Mononuclear cell (primary cell): ENCODE measurements around the gene RRP12. TPM values are rescaled to one million over a fixed set of nuclear protein-coding genes. Genes with fewer than 3 reads are reported as not detected.
"Not testable (repeated sequence)": the region's sequence is repeated elsewhere in the genome, so short reads cannot be mapped to it uniquely, and the experiment has no call there.

Experiments
- H3K27me3 ChIP-seq: 2 replicates; pipeline ENCODE4 v1.6.0; 2011; ENCODE audit warnings: low read length, control low read depth; ENCODE audit not compliant: insufficient read depth
- H3K4me1 ChIP-seq: 2 replicates; pipeline ENCODE4 v1.5.1; 2011; ENCODE audit warnings: mild to moderate bottlenecking, low read length, control low read depth; ENCODE audit not compliant: insufficient read depth
- H3K4me3 ChIP-seq: 2 replicates; pipeline ENCODE4 v1.5.1; 2011; ENCODE audit warnings: mild to moderate bottlenecking, low read length, moderate library complexity
- H3K9me3 ChIP-seq: 2 replicates; pipeline ENCODE4 v1.5.1; 2011; ENCODE audit warnings: low read depth, mild to moderate bottlenecking, control low read depth, low read length
- total RNA-seq: library from RNA; depleted of rRNA; stranded (reverse); fragments of >200 nt; gene quantifications from one replicate; pipeline ENCODE4 v1.2.3, GENCODE V29; 2012

Gene RRP12
- total RNA-seq, 1 donor = 37.8 TPM

- not testable (repeated sequence) for H3K4me3 ChIP-seq, H3K27me3 ChIP-seq, H3K9me3 ChIP-seq
- H3K4me1 ChIP-seq = peaks cover 89% of the 10 kb centered on the region
These were observed 22.6 kb upstream of the RRP12 start for GRCh38 chr10:97423757-97424098.

GRCh38 chr10:97416565-97416964 lies 15.4 kb upstream of the RRP12 start:
- H3K4me1 ChIP-seq = peaks cover 73% of the 10 kb centered on the region

GRCh38 chr10:97412891-97413304 lies 11.8 kb upstream of the RRP12 start:
- Histone ChIP-seq H3K9me3 (no peaks in the 10 kb centered on the region), H3K4me3 (no peak overlapping the region), H3K27me3 (no peaks in the 10 kb centered on the region), H3K4me1 (peaks cover 66% of the 10 kb centered on the region)

More at GRCh38 chr10:97416565-97416964, 15.4 kb upstream of the RRP12 start:
- Histone ChIP-seq H3K9me3 (no peaks in the 10 kb centered on the region), H3K4me3 (no peak overlapping the region), H3K27me3 (no peaks in the 10 kb centered on the region)

GRCh38 chr10:97411406-97411805 lies 10.3 kb upstream of the RRP12 start:
- H3K27me3 ChIP-seq = no peaks in the 10 kb centered on the region
- no peak overlapping the region for H3K4me3 ChIP-seq
- H3K4me1 ChIP-seq = peaks cover 76% of the 10 kb centered on the region
- no peaks in the 10 kb centered on the region for H3K9me3 ChIP-seq

GRCh38 chr10:97408496-97408992 lies 7.4 kb upstream of the RRP12 start:
- Histone ChIP-seq H3K9me3 (no peaks in the 10 kb centered on the region), H3K27me3 (no peaks in the 10 kb centered on the region), H3K4me3 (no peak overlapping the region), H3K4me1 (peaks cover 80% of the 10 kb centered on the region)

- Histone ChIP-seq H3K9me3 (no peaks in the 10 kb centered on the region), H3K4me3 (no peak overlapping the region), H3K4me1 (peaks cover 77% of the 10 kb centered on the region), H3K27me3 (no peaks in the 10 kb centered on the region)
These were observed 6.8 kb upstream of the RRP12 start for GRCh38 chr10:97407952-97408248.

- Histone ChIP-seq H3K4me3 (no peak overlapping the region), H3K27me3 (no peaks in the 10 kb centered on the region), H3K4me1 (peaks cover 76% of the 10 kb centered on the region), H3K9me3 (no peaks in the 10 kb centered on the region)
These were observed 6.2 kb upstream of the RRP12 start for GRCh38 chr10:97407211-97407951.

GRCh38 chr10:97406483-97406882 lies 5.3 kb upstream of the RRP12 start:
- peaks cover 76% of the 10 kb centered on the region for H3K4me1 ChIP-seq
- H3K27me3 ChIP-seq, H3K4me3 ChIP-seq, H3K9me3 ChIP-seq: not testable (repeated sequence)

- peaks cover 76% of the 10 kb centered on the region for H3K4me1 ChIP-seq
These were observed 4.9 kb upstream of the RRP12 start for GRCh38 chr10:97406064-97406463.

GRCh38 chr10:97404044-97404443 lies 2.9 kb upstream of the RRP12 start:
- no peaks in the 10 kb centered on the region for H3K9me3 ChIP-seq
- H3K27me3 ChIP-seq = no peaks in the 10 kb centered on the region
- H3K4me1 ChIP-seq = peaks cover 82% of the 10 kb centered on the region
- no peak overlapping the region for H3K4me3 ChIP-seq

More at GRCh38 chr10:97406064-97406463, 4.9 kb upstream of the RRP12 start:
- Histone ChIP-seq H3K9me3 (no peaks in the 10 kb centered on the region), H3K4me3 (no peak overlapping the region), H3K27me3 (no peaks in the 10 kb centered on the region)

GRCh38 chr10:97401455-97401919 lies 347 bp upstream of the RRP12 start:
- Histone ChIP-seq H3K4me1 (peaks cover 56% of the 10 kb centered on the region), H3K4me3 (peak overlapping the region; percentile 65), H3K27me3 (no peaks in the 10 kb centered on the region), H3K9me3 (no peaks in the 10 kb centered on the region)

GRCh38 chr10:97399843-97400545 lies 1.1 kb downstream of the RRP12 start:
- H3K9me3 ChIP-seq = no peaks in the 10 kb centered on the region
- H3K4me3 ChIP-seq = peak overlapping the region; percentile 65
- H3K4me1 ChIP-seq = peaks cover 41% of the 10 kb centered on the region

GRCh38 chr10:97396056-97396455 lies 5.1 kb downstream of the RRP12 start:
- Histone ChIP-seq H3K9me3 (no peaks in the 10 kb centered on the region), H3K4me1 (peaks cover 16% of the 10 kb centered on the region), H3K27me3 (no peaks in the 10 kb centered on the region), H3K4me3 (no peak overlapping the region)

More at GRCh38 chr10:97399843-97400545, 1.1 kb downstream of the RRP12 start:
- H3K27me3 ChIP-seq = no peaks in the 10 kb centered on the region

GRCh38 chr10:97393034-97393573 lies 8.0 kb downstream of the RRP12 start:
- Histone ChIP-seq H3K9me3 (no peaks in the 10 kb centered on the region), H3K4me3 (no peak overlapping the region), H3K4me1 (peaks cover 10% of the 10 kb centered on the region), H3K27me3 (no peaks in the 10 kb centered on the region)

- Histone ChIP-seq H3K4me3 (no peak overlapping the region), H3K9me3 (no peaks in the 10 kb centered on the region), H3K4me1 (peaks cover 10% of the 10 kb centered on the region), H3K27me3 (no peaks in the 10 kb centered on the region)
These were observed 11.0 kb downstream of the RRP12 start for GRCh38 chr10:97390091-97390490.
